Stimulated activated naive CD8-positive, alpha-beta T cell treated with anti-CD3 and anti-CD28 coated beads, Interleukin-15, Interleukin-2, amounts not matched to agents 100 ng/mL and 50 ng/mL, for 24 hours (primary cell): ENCODE measurements around the gene SLC7A5.
A peak's percentile ranks its signal among the peaks of the same experiment; 100 is the strongest.

Experiments used
- H3K27ac Mint-ChIP-seq: one replicate; pipeline ENCODE4 v1.8.0; 2021; ENCODE audit warnings: mild to moderate bottlenecking, mixed read lengths
- H3K27me3 Mint-ChIP-seq: one replicate; pipeline ENCODE4 v1.8.0; 2021; ENCODE audit warnings: mixed read lengths
- H3K36me3 Mint-ChIP-seq: one replicate; pipeline ENCODE4 v1.8.0; 2021; ENCODE audit warnings: low read depth, mixed read lengths
- H3K4me1 Mint-ChIP-seq: one replicate; pipeline ENCODE4 v1.8.0; 2021; ENCODE audit warnings: low read depth, mixed read lengths
- H3K4me3 Mint-ChIP-seq: one replicate; pipeline ENCODE4 v1.8.0; 2021; ENCODE audit warnings: mild to moderate bottlenecking, mixed read lengths
- H3K9me3 Mint-ChIP-seq: one replicate; pipeline ENCODE4 v1.8.0; 2021; ENCODE audit warnings: mixed read lengths

SLC7A5 gene

GRCh38 chr16:87836844-87837581, 32.3 kb downstream of the SLC7A5 start:
- Mint-ChIP-seq H3K27ac (peak overlapping the region; percentile 74), H3K36me3 (peaks cover 61% of the 10 kb centered on the region), H3K9me3 (no peaks in the 10 kb centered on the region), H3K4me3 (no peak overlapping the region), H3K27me3 (no peaks in the 10 kb centered on the region), H3K4me1 (no peaks in the 10 kb centered on the region)

GRCh38 chr16:87836346-87836843, 32.9 kb downstream of the SLC7A5 start:
- Mint-ChIP-seq H3K9me3 (no peaks in the 10 kb centered on the region), H3K4me3 (no peak overlapping the region), H3K36me3 (peaks cover 67% of the 10 kb centered on the region), H3K4me1 (no peaks in the 10 kb centered on the region), H3K27ac (no peak overlapping the region), H3K27me3 (no peaks in the 10 kb centered on the region)

GRCh38 chr16:87835882-87836331, 33.4 kb downstream of the SLC7A5 start:
- Mint-ChIP-seq H3K27ac (no peak overlapping the region), H3K4me1 (peaks cover 3% of the 10 kb centered on the region), H3K27me3 (no peaks in the 10 kb centered on the region), H3K9me3 (no peaks in the 10 kb centered on the region), H3K4me3 (no peak overlapping the region), H3K36me3 (peaks cover 68% of the 10 kb centered on the region)

GRCh38 chr16:87834668-87835473, 34.4 kb downstream of the SLC7A5 start:
- H3K27ac Mint-ChIP-seq = no peak overlapping the region
- H3K4me1 Mint-ChIP-seq = peaks cover 10% of the 10 kb centered on the region
- H3K27me3 Mint-ChIP-seq = no peaks in the 10 kb centered on the region
- H3K9me3 Mint-ChIP-seq = no peaks in the 10 kb centered on the region
- no peak overlapping the region for H3K4me3 Mint-ChIP-seq
- peaks cover 73% of the 10 kb centered on the region for H3K36me3 Mint-ChIP-seq

GRCh38 chr16:87834005-87834667, 35.2 kb downstream of the SLC7A5 start:
- Mint-ChIP-seq H3K9me3 (no peaks in the 10 kb centered on the region), H3K4me1 (peaks cover 10% of the 10 kb centered on the region), H3K27me3 (no peaks in the 10 kb centered on the region), H3K27ac (peak overlapping the region; percentile 71), H3K4me3 (no peak overlapping the region), H3K36me3 (peaks cover 72% of the 10 kb centered on the region)

- peaks cover 10% of the 10 kb centered on the region for H3K4me1 Mint-ChIP-seq
- H3K27me3 Mint-ChIP-seq = no peaks in the 10 kb centered on the region
- H3K9me3 Mint-ChIP-seq = no peaks in the 10 kb centered on the region
- peaks cover 70% of the 10 kb centered on the region for H3K36me3 Mint-ChIP-seq
- peak overlapping the region; percentile 71 for H3K27ac Mint-ChIP-seq
- H3K4me3 Mint-ChIP-seq = no peak overlapping the region
Measured at GRCh38 chr16:87833548-87833947, 35.8 kb downstream of the SLC7A5 start.

- H3K36me3 Mint-ChIP-seq = peaks cover 64% of the 10 kb centered on the region
Measured at GRCh38 chr16:87832741-87833502, 36.4 kb downstream of the SLC7A5 start.

GRCh38 chr16:87832137-87832527, 37.2 kb downstream of the SLC7A5 start:
- H3K36me3 Mint-ChIP-seq = peaks cover 56% of the 10 kb centered on the region
- H3K9me3 Mint-ChIP-seq = no peaks in the 10 kb centered on the region
- H3K4me1 Mint-ChIP-seq = peaks cover 10% of the 10 kb centered on the region
- no peak overlapping the region for H3K27ac Mint-ChIP-seq
- H3K4me3 Mint-ChIP-seq = no peak overlapping the region
- no peaks in the 10 kb centered on the region for H3K27me3 Mint-ChIP-seq

More at GRCh38 chr16:87832741-87833502, 36.4 kb downstream of the SLC7A5 start:
- no peak overlapping the region for H3K27ac Mint-ChIP-seq
- no peaks in the 10 kb centered on the region for H3K27me3 Mint-ChIP-seq
- H3K9me3 Mint-ChIP-seq = no peaks in the 10 kb centered on the region
- peaks cover 10% of the 10 kb centered on the region for H3K4me1 Mint-ChIP-seq
- H3K4me3 Mint-ChIP-seq = no peak overlapping the region

GRCh38 chr16:87831421-87832136, 37.7 kb downstream of the SLC7A5 start:
- H3K27me3 Mint-ChIP-seq = no peaks in the 10 kb centered on the region
- no peak overlapping the region for H3K27ac Mint-ChIP-seq
- H3K4me3 Mint-ChIP-seq = no peak overlapping the region
- H3K36me3 Mint-ChIP-seq = peaks cover 54% of the 10 kb centered on the region
- no peaks in the 10 kb centered on the region for H3K9me3 Mint-ChIP-seq
- peaks cover 10% of the 10 kb centered on the region for H3K4me1 Mint-ChIP-seq

GRCh38 chr16:87830673-87831420, 38.5 kb downstream of the SLC7A5 start:
- Mint-ChIP-seq H3K27ac (peak overlapping the region; percentile 81), H3K9me3 (no peaks in the 10 kb centered on the region)

GRCh38 chr16:87829988-87830672, 39.2 kb downstream of the SLC7A5 start:
- peak overlapping the region; percentile 58 for H3K27ac Mint-ChIP-seq
- H3K4me1 Mint-ChIP-seq = peaks cover 10% of the 10 kb centered on the region
- H3K36me3 Mint-ChIP-seq = peaks cover 44% of the 10 kb centered on the region
- H3K9me3 Mint-ChIP-seq = no peaks in the 10 kb centered on the region
- H3K27me3 Mint-ChIP-seq = no peaks in the 10 kb centered on the region
- peak overlapping the region; percentile 22 for H3K4me3 Mint-ChIP-seq

More at GRCh38 chr16:87830673-87831420, 38.5 kb downstream of the SLC7A5 start:
- H3K4me1 Mint-ChIP-seq = peaks cover 10% of the 10 kb centered on the region
- peaks cover 48% of the 10 kb centered on the region for H3K36me3 Mint-ChIP-seq
- peak overlapping the region; percentile 41 for H3K4me3 Mint-ChIP-seq
- no peaks in the 10 kb centered on the region for H3K27me3 Mint-ChIP-seq

GRCh38 chr16:87829622-87829980, 39.7 kb downstream of the SLC7A5 start:
- Mint-ChIP-seq H3K27ac (peak overlapping the region; percentile 58), H3K4me1 (peaks cover 10% of the 10 kb centered on the region), H3K36me3 (peaks cover 41% of the 10 kb centered on the region), H3K27me3 (no peaks in the 10 kb centered on the region), H3K9me3 (no peaks in the 10 kb centered on the region), H3K4me3 (peak overlapping the region; percentile 22)
